GM20000 (cell line): ENCODE measurements around the gene ZFAND2B.
A peak's percentile ranks its signal among the peaks of the same experiment; 100 is the strongest.

ENCODE experiments used
- DNase-seq: peaks from one replicate; pipeline ENCODE4 v3.0.0; 2012; ENCODE audit warnings: low spot score
- TF ChIP-seq, protein P1 (sequence below): IDR thresholded peaks from 2 replicates; pipeline ENCODE4 v1.5.1; 2012; ENCODE audit warnings: mild to moderate bottlenecking, control low read depth; ENCODE audit errors: extremely low read depth, missing control alignments

Gene ZFAND2B, protein sequence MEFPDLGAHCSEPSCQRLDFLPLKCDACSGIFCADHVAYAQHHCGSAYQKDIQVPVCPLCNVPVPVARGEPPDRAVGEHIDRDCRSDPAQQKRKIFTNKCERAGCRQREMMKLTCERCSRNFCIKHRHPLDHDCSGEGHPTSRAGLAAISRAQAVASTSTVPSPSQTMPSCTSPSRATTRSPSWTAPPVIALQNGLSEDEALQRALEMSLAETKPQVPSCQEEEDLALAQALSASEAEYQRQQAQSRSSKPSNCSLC

GRCh38 chr2:219206328-219207133, at the start of gene ZFAND2B:
ZFAND2B (plus strand) TSS chr2:219206782; CDS start chr2:219206988, 206 bp downstream.
- TF ChIP-seq, protein P1, sequence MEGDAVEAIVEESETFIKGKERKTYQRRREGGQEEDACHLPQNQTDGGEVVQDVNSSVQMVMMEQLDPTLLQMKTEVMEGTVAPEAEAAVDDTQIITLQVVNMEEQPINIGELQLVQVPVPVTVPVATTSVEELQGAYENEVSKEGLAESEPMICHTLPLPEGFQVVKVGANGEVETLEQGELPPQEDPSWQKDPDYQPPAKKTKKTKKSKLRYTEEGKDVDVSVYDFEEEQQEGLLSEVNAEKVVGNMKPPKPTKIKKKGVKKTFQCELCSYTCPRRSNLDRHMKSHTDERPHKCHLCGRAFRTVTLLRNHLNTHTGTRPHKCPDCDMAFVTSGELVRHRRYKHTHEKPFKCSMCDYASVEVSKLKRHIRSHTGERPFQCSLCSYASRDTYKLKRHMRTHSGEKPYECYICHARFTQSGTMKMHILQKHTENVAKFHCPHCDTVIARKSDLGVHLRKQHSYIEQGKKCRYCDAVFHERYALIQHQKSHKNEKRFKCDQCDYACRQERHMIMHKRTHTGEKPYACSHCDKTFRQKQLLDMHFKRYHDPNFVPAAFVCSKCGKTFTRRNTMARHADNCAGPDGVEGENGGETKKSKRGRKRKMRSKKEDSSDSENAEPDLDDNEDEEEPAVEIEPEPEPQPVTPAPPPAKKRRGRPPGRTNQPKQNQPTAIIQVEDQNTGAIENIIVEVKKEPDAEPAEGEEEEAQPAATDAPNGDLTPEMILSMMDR: no peak
- peak; percentile 100 for DNase-seq

- TF ChIP-seq, protein P1: no peak
Measured at GRCh38 chr2:219157396-219157795, 49.2 kb upstream of the ZFAND2B start.

GRCh38 chr2:219158025-219158424, 48.6 kb upstream of the ZFAND2B start:
- DNase-seq: no peak
- TF ChIP-seq, protein P1: no peak

More at GRCh38 chr2:219157396-219157795, 49.2 kb upstream of the ZFAND2B start:
- no peak for DNase-seq

- DNase-seq: no peak
- TF ChIP-seq, protein P1: no peak
Measured at GRCh38 chr2:219158586-219158985, 48.0 kb upstream of the ZFAND2B start.

- no peak for DNase-seq
- TF ChIP-seq, protein P1: no peak
Measured at GRCh38 chr2:219159771-219160185, 46.8 kb upstream of the ZFAND2B start.

GRCh38 chr2:219160186-219161017, 46.2 kb upstream of the ZFAND2B start, which contains the start of gene NHEJ1:
NHEJ1 (minus strand) TSS chr2:219160815; CDS start chr2:219158362, 2,453 bp downstream.
- TF ChIP-seq, protein P1: peak; percentile 93
- peak; percentile 95 for DNase-seq
